GM21526 (cell line): ENCODE data around the gene SDS.
A peak's percentile ranks its signal among the peaks of the same experiment; 100 is the strongest.

Source experiments
- ATAC-seq: cut with Tn5 transposase; IDR thresholded peaks from one replicate; pipeline ENCODE4 v1.9.1; 2021; ENCODE audit warnings: moderate library complexity; ENCODE audit not compliant: unreplicated experiment, low FRiP score

SDS gene

DNA sequence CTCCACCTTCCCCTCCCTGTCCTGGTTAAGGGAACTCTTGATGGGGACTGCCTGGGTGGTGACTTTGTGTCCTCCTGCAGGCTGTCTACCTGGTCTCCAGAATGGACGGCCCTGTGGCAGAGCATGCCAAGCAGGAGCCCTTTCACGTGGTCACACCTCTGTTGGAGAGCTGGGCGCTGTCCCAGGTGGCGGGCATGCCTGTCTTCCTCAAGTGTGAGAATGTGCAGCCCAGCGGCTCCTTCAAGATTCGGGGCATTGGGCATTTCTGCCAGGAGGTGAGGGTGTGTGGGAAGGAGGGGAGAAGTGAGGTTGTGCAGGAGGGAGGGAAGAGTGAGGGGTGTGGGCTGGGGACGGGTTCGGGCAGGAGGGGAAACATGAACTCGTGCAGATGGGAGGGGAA lies 24.2 kb upstream of the SDS start:
- no peak for ATAC-seq

DNA sequence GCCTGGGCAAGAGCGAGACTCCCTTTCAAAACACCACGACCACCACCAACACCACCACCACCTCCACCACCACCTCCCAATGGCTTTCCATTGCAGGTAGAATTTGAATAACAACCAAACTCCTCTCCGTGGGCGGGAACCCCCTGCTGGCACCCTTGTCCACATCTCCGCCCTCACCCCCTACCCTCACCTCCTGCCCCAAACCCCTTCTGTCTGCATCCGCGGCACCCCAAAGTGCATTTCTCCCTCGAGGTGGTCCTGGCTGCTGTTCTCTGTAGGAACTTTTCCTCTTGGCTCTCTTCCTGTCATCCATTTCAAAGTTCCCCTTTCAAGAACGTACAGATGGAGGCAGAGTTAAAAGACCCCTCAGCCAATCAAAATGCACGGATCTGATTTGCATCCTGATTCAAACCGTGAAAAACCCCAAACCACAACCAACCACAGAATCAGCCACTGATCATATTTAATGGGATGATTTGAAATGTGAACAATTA lies 22.3 kb upstream of the SDS start:
- ATAC-seq, result no peak

DNA sequence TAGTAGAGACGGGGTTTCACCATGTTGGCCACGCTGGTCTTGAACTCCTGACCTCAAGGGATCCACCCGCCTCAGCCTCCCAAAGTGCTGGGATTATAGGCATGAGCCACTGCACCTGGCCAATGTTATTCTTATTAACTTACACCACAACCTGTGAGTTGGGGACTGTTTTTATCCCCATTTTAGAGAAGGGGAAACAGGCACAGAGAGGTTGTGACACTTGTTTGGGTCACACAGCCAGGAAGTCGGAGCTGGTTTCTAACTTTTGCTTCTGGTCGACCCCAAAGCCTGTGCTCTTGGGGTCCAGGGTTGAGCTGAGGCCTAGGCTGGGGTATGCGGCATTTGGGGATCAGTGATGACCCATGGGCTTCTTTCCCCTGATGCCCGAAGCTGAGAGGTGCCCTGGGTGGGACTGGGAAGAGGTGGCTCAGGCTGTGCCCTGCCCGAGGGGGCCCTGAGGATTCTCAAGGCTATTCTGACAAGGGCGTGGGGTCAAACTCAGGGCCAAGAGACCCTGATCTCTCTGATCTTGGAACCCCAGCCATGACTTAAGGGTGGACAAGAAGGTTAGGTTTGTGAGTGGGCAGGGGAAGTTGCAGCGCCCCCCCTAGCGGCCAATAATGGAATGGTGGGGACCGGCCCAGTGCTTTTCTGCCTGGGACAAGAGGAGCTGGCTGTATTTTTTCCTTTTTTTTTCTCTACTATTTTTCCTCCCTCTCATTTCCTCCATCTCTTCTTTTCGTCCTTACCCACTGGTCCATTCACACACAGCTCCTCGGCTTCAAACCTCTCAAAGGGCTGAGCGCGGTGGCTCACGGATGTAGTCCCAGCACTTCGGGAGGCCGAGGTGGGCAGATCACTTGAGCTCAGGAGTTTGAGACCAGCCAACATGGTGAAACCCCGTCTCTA lies 21.5 kb upstream of the SDS start:
- no peak for ATAC-seq

DNA sequence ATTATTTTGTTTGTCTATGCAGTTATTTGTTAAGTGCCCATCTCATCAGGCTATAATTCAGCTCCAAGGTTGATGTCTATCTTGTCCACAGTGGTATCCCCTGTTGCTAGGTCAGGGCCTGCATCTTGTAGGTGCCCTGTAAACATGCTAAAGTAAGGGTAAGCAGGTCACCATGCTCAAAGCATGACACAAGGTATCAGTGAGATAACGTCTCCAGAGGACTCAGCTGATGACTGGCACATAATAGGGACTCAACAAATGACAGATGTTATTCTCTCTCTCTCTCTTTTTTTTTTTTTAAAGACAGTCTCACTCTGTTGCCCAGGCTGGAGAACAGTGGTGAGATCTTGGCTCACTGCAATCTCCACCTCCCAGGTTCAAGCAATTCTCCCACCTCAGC lies 20.8 kb upstream of the SDS start:
- ATAC-seq, result no peak

DNA sequence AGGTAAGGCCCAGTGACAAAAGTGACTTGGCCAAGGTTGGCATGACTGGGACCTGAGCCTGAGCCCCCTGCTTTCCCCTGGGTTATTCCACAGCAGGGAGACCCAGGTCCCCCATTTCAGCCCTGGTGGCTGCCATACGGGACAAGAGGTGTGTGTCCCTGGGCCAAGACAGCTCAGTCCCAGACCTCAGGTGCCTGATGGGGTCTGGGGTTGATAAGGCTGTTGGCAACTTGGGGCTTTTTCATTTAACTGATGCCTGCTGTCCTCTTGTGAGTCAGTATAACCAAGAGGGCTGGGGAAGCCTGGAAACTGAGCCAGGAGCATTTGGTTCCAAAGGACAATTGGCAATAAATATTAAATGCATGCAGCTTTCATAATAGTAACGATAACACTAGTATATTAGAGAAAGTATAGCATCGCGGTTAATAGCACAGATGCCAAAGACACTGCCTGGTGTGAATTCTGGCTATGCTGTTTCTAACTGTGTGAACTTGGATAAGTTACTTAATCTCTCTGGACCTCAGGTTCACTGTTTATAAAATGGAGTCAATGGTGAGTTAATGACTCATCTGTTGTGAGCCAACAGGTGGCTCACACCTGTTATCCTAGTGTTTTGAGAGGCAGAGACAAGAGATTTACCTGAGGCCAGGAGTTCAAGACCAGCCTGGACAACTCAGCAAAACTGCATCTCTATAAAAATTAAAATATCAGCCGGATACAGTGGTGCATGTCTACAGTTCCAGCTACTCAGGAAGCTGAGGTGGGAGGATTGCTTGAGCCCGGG lies 19.4 kb upstream of the SDS start:
- no peak for ATAC-seq

DNA sequence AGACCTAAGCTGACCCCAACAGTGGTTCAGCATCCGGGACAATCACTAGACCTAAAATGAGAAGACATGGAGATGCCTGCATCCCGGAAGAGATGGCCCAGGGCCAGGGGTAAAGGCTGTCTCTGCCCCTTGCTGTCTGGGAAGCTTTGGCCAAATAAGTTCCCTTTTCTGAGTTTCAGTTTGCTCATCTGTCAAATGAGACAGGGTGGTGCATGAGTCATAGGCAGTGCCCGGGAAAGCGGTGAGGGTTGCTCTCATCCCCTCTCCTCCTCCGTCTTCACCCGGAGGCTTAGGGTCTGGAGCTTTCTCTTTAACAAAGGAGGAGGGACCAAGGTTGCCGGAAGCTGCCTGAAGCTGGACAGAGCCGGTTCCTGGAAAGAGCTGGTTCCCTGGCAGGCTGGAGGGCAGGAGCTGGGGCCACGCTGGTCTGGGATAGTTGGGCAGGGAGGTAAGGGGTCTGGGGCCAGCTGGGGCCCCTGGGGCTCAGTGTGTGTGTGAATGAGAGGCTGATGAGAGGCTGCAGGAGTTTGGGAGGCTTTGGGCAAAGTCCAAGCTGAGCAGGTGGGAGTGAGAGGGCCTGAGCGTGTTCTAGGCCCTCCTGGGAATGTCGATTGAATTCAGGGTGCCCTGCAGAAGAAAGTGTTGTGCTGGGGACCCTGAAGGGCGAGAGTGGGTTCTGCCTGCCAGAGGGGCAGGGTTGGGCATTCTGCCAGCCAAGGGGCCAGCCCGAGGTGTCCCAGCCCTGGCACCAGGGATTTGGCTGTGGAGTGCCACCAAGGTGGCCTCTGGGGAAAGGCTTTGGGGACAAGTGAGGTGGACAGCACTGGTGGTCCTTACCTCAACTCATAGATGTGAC lies 18.6 kb upstream of the SDS start, which contains the start of gene SDSL:
TSS of gene SDSL (plus strand) at position 351 of the 856 bp plus-strand sequence. CDS start 5,603 bp downstream, outside the sequence.
- peak; percentile 71 for ATAC-seq

DNA sequence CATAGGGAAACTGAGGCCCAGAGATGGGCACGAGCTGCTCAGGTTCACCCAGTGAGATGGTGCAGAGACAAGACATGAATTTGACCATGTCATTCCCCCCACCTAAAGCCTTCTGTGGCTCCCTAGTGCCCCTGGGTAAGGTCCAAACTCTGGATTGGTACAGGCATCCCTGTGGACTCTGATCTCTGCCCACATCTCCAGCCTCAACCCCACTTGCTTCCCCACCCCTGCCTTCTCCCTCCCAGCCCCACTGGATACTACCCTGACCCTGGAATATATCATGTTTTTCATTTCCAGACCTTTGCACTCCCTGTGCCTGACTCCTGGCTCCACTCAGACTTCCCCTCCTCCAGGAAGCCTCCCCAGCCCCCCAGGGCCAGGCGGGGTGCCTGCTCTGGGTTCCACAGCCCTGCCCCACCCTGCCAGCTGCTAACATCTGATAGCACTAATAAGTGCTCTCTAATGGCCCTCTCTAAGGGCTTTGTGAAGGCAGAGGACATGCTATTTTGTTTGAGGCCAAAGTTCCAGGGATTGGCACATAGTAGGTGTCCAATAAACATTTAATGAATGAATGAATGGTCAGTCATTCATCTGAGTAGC lies 17.4 kb upstream of the SDS start:
- ATAC-seq, result no peak

DNA sequence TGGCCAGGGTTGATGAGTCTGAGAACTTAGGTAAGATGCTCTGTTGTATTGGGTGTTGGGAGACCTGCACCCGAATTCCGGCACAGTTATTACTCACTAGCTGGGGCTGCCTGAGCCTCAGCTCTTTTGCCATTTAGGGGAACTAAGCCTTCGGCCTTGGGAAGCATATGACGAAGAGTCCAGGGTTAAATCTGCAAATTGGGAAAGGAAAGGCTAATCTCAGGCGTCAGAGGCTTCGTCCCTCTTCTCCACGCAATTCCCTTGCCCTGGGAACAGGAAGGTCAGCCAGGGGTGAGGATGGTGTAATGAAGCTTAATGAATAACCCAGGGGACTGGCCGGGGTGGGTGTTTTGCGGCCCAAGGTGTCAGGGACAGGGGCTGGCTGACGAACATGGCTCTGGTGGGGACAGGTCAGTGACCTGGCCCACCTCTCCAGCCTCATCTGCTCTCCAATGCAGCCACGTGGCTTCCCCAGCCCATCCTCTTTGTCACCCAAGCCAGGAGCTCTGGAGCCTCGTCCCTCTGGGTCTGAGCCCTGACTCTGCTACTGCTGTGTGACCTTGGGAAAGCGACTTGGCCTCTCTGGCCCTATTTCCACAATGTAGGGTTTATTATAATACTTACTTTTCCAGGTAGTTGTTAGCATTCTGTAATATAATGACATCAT lies 14.7 kb upstream of the SDS start:
- no peak for ATAC-seq

DNA sequence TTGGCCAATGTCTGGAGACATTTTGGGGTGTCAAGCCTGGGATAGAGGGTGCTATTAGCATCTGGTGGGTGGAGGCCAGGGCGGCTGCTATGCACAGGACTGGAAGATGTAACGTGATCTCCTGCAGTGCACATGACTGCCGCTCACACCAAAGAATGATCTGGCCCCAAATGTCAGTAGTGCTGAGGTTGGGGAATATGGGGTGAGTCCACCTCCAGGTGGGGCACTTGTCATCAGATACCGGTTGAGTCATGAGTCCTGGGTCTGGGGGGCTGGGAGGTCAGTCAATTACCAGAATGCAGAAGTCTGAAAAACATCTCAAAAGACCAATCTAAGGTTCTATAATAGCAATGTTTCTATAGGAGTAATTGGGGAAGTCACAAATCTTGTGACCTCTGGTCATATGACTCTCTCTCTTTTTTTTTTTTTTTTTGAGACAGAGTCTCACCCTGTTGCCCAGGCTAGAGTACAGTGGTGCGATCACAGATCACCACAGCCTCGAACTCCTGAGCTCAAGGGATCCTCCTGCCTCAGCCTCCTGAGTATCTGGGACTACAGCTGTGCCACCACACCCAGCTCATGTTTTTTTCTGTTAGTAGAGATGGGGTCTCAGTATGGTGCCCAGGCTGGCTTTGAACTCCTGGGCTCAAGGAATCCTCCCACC lies 12.5 kb upstream of the SDS start:
- no peak for ATAC-seq

DNA sequence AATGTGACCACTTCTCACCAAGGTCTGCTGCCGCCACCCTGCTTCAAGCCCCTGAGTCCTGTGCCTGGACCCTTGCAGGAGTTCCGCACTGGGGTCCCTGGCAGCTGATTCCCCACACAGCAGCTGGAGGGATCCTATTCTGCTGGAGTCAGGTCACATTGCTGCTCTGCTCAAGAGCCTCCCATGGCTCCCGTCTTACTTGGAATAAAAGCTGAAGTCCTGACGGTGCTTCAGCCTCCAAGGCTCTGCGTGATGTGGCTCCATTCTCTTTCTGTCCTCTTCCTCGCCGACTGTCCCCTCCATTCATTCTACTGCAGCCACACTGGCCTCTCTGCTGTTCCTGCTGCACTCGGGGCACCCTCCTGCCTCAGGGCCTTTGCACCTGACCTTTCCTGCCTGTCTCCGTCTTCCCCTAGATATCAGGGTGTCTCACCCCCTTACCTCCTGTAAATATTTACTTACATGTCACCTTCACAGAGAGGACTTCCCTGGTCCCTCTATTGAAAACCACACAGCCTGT lies 10.9 kb upstream of the SDS start:
- ATAC-seq, result no peak

DNA sequence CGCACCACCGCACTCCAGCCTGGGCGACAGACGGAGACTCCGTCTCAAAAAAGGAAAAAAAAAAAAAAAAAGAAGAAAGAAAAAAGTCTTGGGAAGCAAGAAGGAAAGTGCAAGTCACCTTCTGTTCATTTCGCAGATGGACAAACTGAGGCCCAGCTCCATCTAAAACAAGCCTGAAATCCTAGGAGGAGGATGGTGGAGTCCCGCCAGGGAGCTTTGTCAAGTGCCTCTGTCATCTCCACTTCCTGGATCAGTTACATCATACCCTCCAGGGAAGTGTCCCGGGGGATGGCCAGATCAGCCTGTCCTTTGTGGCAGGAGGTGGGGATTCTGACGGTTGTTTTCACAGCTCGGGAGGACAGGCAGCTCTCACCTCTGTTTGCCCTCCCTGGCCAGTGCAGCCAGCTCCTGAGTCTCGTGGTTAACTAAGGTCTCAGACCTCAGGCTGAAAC lies 9.8 kb upstream of the SDS start:
- ATAC-seq, result no peak

DNA sequence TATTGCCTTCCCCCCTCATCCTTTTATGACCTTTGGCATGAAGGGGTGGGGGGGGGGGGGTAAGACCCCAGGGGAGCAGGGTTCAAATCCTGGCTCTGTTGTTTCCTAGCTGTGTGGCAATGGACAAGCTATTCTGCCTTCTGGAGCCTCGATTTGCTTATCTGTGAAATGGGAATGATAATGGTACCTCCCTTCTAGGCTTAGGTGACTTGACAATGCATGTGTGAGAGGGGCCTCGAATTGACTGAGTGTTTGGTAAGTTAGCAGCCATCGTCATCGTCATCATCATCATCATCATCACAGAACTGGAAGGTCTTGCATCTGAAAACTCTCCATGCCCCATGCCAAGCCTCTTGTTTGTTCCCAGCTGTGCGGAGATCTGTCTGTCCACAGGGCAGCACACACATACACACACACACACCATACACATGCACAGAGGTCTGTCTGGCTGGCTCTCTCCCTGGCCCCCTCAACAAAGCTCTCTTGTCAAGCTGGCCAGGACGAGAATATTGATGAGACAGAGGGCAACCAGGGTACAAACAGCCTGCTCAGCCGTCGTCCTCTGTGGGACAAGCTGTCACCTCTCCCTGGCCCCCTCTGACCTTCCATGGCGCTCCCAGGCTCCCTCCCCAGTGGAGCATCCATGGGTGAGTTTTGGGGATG lies 5.9 kb upstream of the SDS start:
- ATAC-seq, result no peak

DNA sequence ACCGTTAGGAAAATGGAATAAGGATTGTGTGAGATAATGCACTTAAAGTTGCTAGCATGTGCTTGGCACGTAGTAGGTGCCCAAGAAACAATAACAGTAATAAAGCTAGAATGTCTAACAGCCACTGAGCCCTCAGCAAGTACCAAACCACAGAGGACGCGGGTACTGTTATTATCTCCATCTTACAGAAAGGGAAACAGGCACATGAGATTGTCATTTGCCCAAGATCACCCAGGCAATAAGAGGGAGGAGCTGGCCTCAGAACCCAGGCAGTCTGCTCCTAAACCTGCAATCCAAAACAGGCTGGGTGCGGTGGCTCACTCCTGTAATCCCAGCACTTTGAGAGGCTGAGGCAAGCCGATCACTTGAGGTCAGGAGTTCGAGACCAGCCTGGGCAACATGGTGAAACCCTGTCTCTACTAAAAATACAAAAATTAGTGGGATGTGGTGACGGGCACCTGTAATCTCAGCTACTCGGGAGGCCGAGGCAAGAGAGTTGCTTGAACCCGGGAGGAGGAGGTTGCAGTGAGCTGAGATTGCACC lies 5.1 kb upstream of the SDS start:
- no peak for ATAC-seq

DNA sequence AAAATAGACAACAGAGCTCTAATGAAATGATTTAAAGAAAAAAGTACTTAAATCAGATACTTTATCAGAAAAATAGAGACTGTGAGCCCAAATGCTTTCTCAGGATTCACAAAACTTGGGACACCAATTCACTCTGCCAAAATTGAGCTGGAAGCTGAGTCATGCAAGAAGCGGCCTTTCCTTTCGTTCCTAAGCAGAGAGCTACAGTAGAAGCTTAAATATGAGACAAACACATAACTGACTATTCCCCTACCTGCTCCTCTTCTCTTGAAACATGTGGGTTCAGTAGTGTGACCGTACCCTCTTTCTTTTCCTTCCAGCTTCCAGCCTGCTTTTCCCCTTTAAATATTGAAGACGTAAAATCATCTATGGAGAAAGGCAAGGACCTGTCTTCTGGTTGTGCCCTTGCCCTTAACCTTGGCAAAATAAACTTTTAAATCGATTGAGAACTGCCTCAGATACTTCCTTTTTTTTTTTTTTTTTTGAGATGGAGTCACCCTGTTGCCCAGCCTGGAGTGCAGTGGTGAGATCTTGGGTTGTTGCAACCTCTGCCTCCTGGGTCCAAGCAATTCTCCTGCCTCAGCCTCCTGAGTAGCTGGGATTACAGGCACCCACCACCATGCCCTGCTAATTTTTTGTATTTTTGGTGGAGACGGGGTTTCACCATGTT lies 4.4 kb upstream of the SDS start:
- no peak for ATAC-seq

DNA sequence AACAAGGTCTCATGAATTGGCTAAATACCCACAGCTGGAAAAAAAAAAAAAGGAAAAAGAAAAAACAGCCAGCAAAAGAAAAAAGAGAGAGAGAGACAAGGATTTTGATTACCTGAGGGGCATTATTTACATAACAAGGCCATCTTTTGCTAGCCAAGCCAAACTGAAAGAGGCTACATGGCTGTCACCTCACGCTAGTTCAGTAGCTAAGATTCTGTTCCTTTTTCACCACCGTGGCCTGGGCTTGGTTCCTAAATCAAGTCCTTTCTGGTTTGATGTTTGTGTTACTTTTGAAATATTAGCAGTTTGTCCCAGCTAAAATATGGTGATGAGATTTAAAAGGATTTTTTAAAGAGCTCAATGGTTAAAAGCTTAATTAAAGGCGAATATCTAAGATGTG lies 2.0 kb upstream of the SDS start:
- no peak for ATAC-seq

DNA sequence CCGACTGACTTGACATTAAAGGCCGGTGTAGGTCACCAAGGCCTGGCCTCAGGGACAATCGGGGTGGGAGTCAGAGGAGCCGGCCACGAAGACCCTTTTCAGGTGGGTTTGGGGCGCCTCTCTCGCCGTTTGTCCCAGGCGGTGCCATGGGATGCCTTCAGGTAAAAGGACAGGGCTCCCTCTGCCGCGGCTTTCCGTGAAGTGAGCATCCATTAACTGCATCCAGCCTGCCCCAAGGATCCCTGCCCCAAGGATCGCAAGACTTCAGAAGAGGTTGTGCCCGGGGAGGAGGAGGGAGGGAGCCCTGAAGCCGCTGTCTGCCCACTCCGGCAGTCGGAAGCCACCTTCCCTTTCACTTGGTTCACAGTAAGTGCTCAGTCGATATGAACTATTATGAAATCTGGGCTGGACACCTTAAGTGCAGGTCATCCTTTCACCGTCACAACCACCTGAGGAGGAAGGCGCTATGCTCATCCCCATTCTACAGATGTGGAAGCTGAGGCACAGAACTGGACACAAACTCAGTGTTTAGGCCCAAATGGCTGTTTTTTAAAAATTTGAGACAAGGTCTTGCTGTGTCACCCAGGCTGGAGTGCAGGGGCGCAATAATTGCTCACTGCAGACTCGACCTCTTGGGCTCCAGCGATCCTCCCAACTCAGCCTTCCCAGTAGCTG lies 964 bp downstream of the SDS start:
- ATAC-seq, result no peak
